SK-N-SH (cell line): Measurements from ENCODE around the gene DMD.

Experiments used
- EP300 ChIP-seq, 2 experiments: IDR thresholded peaks; 2 replicates each; pipeline versions ENCODE4 v1.4.0 to v1.6.1; 2012; ENCODE audit warnings: borderline replicate concordance in 1 of 2, low read depth in 1 of 2, low read length in 1 of 2
- MXI1 ChIP-seq: IDR thresholded peaks from 2 replicates; pipeline ENCODE4 v1.6.1; 2012; ENCODE audit warnings: mild to moderate bottlenecking, low read depth, low read length, improper control_type of control experiment
- NFIC ChIP-seq: IDR thresholded peaks from 2 replicates; pipeline ENCODE4 v1.4.0; 2012; ENCODE audit warnings: borderline replicate concordance
- RAD21 ChIP-seq: IDR thresholded peaks from 2 replicates; pipeline ENCODE4 v1.6.1; 2012; ENCODE audit warnings: mild to moderate bottlenecking, low read length
- RFX5 ChIP-seq: IDR thresholded peaks from 2 replicates; pipeline ENCODE4 v1.6.1; 2012; ENCODE audit warnings: mild to moderate bottlenecking, improper control_type of control experiment, low read length
- YY1 ChIP-seq: IDR thresholded peaks from 2 replicates; pipeline ENCODE4 v1.4.0; 2012; ENCODE audit warnings: low read depth, mild to moderate bottlenecking
- TF ChIP-seq, protein P1 (sequence below): fragments of 200-600 bp; sonication (generic); IDR thresholded peaks from 2 replicates; pipeline ENCODE4 v1.6.1; 2017; ENCODE audit warnings: antibody characterized with exemption, mild to moderate bottlenecking, moderate library complexity
- TF ChIP-seq, protein P2 (sequence below): IDR thresholded peaks from 2 replicates; pipeline ENCODE4 v1.6.1; 2012; ENCODE audit warnings: mild to moderate bottlenecking, low read depth, low read length, moderate library complexity

DNA sequence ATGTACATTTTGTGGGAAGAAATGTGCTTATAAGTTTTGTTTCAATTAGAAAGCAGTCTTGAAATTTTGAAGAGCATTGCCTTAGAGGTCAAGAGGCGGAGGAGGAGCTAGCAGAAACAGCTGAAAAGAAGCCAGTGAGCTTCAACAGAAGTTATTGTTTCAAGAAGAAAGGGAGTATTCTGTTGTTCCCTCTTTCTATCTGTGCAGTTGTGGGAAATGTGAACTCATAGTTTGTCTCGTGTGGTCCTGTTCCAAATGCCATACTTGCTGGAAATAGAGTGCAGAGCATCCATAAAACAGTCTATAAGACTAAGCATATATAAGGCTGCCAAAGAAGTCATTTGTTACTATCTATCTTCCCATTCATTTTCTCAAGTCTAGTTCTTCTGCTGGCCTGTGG lies 1015.7 kb downstream of the DMD start:
- TF ChIP-seq, protein P1, sequence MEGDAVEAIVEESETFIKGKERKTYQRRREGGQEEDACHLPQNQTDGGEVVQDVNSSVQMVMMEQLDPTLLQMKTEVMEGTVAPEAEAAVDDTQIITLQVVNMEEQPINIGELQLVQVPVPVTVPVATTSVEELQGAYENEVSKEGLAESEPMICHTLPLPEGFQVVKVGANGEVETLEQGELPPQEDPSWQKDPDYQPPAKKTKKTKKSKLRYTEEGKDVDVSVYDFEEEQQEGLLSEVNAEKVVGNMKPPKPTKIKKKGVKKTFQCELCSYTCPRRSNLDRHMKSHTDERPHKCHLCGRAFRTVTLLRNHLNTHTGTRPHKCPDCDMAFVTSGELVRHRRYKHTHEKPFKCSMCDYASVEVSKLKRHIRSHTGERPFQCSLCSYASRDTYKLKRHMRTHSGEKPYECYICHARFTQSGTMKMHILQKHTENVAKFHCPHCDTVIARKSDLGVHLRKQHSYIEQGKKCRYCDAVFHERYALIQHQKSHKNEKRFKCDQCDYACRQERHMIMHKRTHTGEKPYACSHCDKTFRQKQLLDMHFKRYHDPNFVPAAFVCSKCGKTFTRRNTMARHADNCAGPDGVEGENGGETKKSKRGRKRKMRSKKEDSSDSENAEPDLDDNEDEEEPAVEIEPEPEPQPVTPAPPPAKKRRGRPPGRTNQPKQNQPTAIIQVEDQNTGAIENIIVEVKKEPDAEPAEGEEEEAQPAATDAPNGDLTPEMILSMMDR: no peak
- TF ChIP-seq YY1: no peak
- no peak for TF ChIP-seq RAD21
- TF ChIP-seq, protein P2, sequence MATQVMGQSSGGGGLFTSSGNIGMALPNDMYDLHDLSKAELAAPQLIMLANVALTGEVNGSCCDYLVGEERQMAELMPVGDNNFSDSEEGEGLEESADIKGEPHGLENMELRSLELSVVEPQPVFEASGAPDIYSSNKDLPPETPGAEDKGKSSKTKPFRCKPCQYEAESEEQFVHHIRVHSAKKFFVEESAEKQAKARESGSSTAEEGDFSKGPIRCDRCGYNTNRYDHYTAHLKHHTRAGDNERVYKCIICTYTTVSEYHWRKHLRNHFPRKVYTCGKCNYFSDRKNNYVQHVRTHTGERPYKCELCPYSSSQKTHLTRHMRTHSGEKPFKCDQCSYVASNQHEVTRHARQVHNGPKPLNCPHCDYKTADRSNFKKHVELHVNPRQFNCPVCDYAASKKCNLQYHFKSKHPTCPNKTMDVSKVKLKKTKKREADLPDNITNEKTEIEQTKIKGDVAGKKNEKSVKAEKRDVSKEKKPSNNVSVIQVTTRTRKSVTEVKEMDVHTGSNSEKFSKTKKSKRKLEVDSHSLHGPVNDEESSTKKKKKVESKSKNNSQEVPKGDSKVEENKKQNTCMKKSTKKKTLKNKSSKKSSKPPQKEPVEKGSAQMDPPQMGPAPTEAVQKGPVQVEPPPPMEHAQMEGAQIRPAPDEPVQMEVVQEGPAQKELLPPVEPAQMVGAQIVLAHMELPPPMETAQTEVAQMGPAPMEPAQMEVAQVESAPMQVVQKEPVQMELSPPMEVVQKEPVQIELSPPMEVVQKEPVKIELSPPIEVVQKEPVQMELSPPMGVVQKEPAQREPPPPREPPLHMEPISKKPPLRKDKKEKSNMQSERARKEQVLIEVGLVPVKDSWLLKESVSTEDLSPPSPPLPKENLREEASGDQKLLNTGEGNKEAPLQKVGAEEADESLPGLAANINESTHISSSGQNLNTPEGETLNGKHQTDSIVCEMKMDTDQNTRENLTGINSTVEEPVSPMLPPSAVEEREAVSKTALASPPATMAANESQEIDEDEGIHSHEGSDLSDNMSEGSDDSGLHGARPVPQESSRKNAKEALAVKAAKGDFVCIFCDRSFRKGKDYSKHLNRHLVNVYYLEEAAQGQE: no peak
- TF ChIP-seq NFIC: no peak
- no peak for TF ChIP-seq RFX5
- no peak for TF ChIP-seq EP300 (IDR thresholded peaks at IDR 0.05; ENCODE audit: borderline replicate concordance in 1 of 2, low read depth in 1 of 2, low read length in 1 of 2)
- no peak for TF ChIP-seq MXI1
